Type B pancreatic cell (in vitro differentiated cells): ENCODE results near the gene LMX1A. TPM values are rescaled to one million over a fixed set of nuclear protein-coding genes. Genes with fewer than 3 reads are reported as not detected.

Source experiments
- DNase-seq: peaks from one replicate; pipeline ENCODE4 v3.0.0; 2021; ENCODE audit warnings: mixed read lengths; ENCODE audit not compliant: unreplicated experiment; ENCODE audit errors: extremely low spot score
- H3K27ac Mint-ChIP-seq: 2 replicates; pipeline ENCODE4 v1.8.0; 2021; ENCODE audit warnings: mild to moderate bottlenecking, mixed read lengths
- H3K27me3 Mint-ChIP-seq: 2 replicates; pipeline ENCODE4 v1.8.0; 2021; ENCODE audit warnings: mixed read lengths
- H3K36me3 Mint-ChIP-seq: 2 replicates; pipeline ENCODE4 v1.8.0; 2021; ENCODE audit warnings: mixed read lengths
- H3K4me1 Mint-ChIP-seq: one replicate; pipeline ENCODE4 v1.8.0; 2021; ENCODE audit warnings: mixed read lengths; ENCODE audit not compliant: unreplicated experiment
- H3K4me3 Mint-ChIP-seq: 2 replicates; pipeline ENCODE4 v1.8.0; 2021; ENCODE audit warnings: mild to moderate bottlenecking, mixed read lengths
- H3K9me3 Mint-ChIP-seq: 2 replicates; pipeline ENCODE4 v1.8.0; 2021; ENCODE audit warnings: mixed read lengths
- total RNA-seq: library from RNA; stranded (reverse); gene quantifications from 2 replicates; pipeline ENCODE4 v1.2.1, GENCODE V29; 2021; ENCODE audit warnings: low replicate concordance
- TF ChIP-seq, protein P1 (sequence below): fragments of 200-600 bp; sonication (generic); conservative IDR thresholded peaks from 2 replicates; pipeline ENCODE4 v1.5.0; 2021; ENCODE audit warnings: antibody characterized with exemption, mild to moderate bottlenecking

Gene LMX1A
- total RNA-seq, 1 donor from 2014 or later: 34.4 TPM

DNA sequence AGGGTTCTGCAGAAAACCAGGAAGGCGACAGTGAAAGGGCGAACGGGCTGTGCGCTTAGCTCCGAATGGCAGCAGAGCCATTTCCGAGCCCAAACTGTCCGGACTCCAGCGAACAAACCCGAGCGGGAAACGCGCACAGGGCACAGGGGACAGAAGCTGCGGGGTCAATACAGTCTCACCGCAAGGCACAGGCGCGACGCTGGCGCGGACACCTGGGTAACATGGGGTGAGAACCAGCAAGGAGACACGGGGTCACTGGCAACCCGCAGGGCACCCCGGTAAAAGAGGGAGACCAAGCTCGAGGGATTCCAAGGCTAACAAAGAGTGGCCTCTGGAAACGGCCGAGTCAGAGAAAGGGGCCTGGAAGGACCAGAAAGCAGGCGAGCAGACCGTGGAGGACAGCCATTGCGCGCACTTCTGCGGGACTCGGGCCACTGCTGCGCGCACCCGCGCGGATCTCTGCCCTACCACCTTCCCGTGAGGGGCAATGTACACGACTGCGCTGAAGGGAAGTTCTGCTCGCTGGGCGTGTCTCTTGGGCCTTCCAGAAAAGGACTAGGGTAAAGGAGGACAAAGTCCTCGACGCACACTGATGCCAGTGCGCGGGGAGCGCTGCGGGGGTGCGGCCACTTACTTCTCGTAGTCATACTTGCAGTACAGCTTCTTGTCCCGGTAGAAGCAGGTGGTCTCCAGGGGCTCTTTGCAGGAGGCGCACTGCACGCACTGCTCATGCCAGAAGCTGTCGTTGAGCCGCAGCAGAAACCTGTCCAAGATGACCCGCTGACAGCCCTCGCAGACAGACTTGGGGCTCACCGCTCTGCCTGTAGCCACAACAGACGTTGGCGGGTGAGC, 3.8 kb downstream of the LMX1A start:
- Mint-ChIP-seq H3K4me3 (peak overlapping the region; percentile 80), H3K27me3 (peaks cover 95% of the 10 kb centered on the region), H3K27ac (peak overlapping the region; percentile 84), H3K4me1 (peaks cover 31% of the 10 kb centered on the region), H3K36me3 (peaks cover 3% of the 10 kb centered on the region), H3K9me3 (no peaks in the 10 kb centered on the region)
- TF ChIP-seq, protein P1, sequence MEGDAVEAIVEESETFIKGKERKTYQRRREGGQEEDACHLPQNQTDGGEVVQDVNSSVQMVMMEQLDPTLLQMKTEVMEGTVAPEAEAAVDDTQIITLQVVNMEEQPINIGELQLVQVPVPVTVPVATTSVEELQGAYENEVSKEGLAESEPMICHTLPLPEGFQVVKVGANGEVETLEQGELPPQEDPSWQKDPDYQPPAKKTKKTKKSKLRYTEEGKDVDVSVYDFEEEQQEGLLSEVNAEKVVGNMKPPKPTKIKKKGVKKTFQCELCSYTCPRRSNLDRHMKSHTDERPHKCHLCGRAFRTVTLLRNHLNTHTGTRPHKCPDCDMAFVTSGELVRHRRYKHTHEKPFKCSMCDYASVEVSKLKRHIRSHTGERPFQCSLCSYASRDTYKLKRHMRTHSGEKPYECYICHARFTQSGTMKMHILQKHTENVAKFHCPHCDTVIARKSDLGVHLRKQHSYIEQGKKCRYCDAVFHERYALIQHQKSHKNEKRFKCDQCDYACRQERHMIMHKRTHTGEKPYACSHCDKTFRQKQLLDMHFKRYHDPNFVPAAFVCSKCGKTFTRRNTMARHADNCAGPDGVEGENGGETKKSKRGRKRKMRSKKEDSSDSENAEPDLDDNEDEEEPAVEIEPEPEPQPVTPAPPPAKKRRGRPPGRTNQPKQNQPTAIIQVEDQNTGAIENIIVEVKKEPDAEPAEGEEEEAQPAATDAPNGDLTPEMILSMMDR: no peak
- DNase-seq: no peak

DNA sequence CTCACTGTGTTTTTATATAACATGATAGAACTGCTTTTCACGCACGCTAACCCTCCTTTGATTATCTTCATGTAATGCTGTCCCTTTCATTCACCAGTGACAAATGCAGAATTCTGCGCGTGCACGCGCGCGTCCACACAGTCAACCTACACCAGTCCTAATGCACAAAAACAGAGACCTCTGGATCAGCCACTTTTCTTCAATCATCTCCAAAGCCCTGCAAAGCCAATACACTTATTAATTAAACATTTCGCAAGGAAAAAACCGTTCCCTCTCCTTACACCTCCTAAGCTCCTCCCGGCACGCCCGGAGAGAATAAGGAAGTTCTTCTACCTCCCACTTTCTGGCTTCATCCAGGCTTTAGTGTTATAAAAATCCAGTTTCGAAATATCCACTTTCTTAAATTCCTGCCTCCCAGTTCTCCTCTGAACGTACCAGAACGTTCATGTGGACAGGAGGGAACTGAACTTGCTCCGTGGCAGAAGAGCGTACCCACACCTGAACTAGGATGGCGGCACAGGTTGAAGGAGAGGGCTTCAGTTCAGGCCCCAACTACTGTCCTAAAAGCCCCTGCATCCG, 4.6 kb downstream of the LMX1A start:
- Mint-ChIP-seq H3K9me3 (no peaks in the 10 kb centered on the region), H3K27ac (peak overlapping the region; percentile 84), H3K4me3 (peak overlapping the region; percentile 80), H3K4me1 (peaks cover 31% of the 10 kb centered on the region), H3K27me3 (peaks cover 95% of the 10 kb centered on the region), H3K36me3 (peaks cover 3% of the 10 kb centered on the region)
- TF ChIP-seq, protein P1: no peak
- no peak for DNase-seq

DNA sequence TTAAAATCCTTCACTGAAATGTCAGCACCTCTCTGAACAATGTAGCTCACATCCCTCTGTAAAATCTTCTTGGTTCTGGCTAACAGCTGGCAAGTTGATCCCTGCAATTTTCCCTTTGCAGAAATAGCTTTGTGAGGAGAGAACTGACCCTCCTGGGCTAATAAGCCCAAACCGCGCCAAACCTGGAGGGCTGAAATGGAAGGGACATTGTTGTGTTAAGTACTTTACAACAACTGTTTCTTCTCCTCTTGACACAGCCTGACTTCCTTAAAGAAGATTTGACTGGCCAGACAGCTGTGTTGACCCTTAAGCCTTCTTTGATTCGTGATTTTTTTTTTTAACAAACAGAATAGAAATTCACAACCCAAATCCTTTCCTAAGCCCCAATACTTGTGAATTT, 5.7 kb downstream of the LMX1A start:
- peaks cover 3% of the 10 kb centered on the region for H3K36me3 Mint-ChIP-seq
- TF ChIP-seq, protein P1: no peak
- H3K4me3 Mint-ChIP-seq: peak overlapping the region; percentile 80
- peaks cover 100% of the 10 kb centered on the region for H3K27me3 Mint-ChIP-seq
- no peaks in the 10 kb centered on the region for H3K9me3 Mint-ChIP-seq
- DNase-seq: no peak
- H3K27ac Mint-ChIP-seq: no peak overlapping the region
- peaks cover 31% of the 10 kb centered on the region for H3K4me1 Mint-ChIP-seq

GRCh38 chr1:165345502-165345901, 11.0 kb downstream of the LMX1A start:
- H3K27ac Mint-ChIP-seq: no peak overlapping the region
- peaks cover 5% of the 10 kb centered on the region for H3K4me1 Mint-ChIP-seq
- peaks cover 90% of the 10 kb centered on the region for H3K27me3 Mint-ChIP-seq
- no peaks in the 10 kb centered on the region for H3K36me3 Mint-ChIP-seq
- no peaks in the 10 kb centered on the region for H3K9me3 Mint-ChIP-seq
- no peak for DNase-seq
- no peak overlapping the region for H3K4me3 Mint-ChIP-seq
- TF ChIP-seq, protein P1: no peak

GRCh38 chr1:165344736-165345135, 11.8 kb downstream of the LMX1A start:
- Mint-ChIP-seq H3K36me3 (no peaks in the 10 kb centered on the region), H3K27me3 (peaks cover 86% of the 10 kb centered on the region), H3K27ac (no peak overlapping the region), H3K4me1 (peaks cover 5% of the 10 kb centered on the region), H3K4me3 (no peak overlapping the region), H3K9me3 (no peaks in the 10 kb centered on the region)
- TF ChIP-seq, protein P1: no peak
- no peak for DNase-seq
